Glomerular visceral epithelial cell (primary cell): ENCODE measurements around the gene CYP4F3.
A peak's percentile ranks its signal among the peaks of the same experiment; 100 is the strongest.
"Not testable (repeated sequence)": the region's sequence is repeated elsewhere in the genome, so short reads cannot be mapped to it uniquely, and the experiment has no call there.

Experiments used
- DNase-seq: peaks from one replicate; pipeline ENCODE4 v3.0.0-alpha.2; 2016; ENCODE audit errors: extremely low spot score

Gene CYP4F3, protein sequence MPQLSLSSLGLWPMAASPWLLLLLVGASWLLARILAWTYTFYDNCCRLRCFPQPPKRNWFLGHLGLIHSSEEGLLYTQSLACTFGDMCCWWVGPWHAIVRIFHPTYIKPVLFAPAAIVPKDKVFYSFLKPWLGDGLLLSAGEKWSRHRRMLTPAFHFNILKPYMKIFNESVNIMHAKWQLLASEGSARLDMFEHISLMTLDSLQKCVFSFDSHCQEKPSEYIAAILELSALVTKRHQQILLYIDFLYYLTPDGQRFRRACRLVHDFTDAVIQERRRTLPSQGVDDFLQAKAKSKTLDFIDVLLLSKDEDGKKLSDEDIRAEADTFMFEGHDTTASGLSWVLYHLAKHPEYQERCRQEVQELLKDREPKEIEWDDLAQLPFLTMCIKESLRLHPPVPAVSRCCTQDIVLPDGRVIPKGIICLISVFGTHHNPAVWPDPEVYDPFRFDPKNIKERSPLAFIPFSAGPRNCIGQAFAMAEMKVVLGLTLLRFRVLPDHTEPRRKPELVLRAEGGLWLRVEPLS

DNA sequence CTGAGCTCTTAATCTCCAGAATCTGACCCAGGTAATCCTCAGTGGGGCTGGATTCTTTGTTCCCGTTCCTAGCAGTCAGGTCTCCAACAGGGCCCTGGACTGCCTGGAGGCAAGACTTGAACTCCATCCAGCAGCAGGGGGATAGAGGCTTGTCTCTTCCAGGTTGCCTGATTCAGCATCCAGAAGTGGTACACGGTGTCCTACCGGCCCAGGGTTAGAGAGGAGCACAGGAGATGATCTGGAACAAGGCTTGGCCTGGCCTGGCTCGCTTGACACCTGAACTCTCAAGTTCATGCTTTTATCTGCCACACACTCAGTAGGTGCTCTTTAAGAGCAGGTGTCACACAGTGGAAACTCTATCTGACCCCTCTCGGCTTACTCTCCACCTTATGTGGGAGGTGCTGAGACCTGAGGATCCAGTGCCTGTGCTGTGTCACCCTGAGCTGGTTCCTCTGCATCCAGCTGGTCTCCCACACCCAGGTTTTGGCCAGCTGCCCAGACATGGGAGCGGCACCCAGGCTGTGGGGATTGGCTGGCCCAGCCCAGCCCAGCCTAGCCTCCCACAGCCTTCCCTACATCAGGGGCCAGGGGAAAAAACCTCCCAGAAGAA, at the start of gene CYP4F3:
Gene CYP4F3, plus strand, starts transcription at position 604 of the 610 bp plus-strand sequence. CDS start 519 bp downstream, outside the sequence.
- DNase-seq, result peak; percentile 42

DNA sequence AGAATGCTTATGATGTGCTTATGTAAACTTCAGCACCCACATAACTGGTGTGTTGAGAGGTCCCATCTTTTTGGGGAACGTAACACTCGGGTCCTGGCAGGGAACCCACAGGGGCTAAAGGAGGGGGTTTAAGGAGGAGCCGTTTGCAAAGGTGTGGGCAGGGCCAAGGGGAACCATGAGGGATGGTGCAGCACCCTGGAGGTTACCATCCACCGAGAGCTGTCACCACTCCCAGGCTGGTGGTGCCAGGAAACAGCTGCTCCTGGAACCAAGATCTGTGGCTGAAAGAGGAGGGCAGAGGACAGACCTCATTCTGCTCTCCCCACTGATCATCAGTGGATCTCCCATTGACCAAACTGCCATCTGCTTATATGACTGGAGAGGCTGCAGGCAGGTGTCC, 48.9 kb upstream of the CYP4F3 start:
- no peak for DNase-seq

DNA sequence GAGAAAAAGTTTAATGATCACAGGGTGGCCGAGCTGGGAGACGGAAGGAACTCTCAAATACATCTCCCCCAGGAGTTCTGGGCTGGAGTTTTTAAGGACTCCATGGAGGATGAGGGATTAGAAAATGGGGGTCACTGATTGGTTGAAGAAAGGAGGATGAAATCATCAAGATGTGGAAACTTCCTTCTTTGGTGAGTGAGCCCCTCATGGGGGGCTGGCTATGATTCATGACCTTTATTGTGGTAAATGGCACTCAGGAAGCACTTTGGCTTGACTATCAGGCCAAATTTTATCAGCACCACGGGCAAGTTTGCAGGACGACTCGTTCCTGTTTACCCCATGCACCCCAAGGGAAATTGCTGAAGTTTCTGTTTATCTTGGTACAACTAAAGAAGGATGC, 48.2 kb upstream of the CYP4F3 start:
- not testable (repeated sequence) for DNase-seq

DNA sequence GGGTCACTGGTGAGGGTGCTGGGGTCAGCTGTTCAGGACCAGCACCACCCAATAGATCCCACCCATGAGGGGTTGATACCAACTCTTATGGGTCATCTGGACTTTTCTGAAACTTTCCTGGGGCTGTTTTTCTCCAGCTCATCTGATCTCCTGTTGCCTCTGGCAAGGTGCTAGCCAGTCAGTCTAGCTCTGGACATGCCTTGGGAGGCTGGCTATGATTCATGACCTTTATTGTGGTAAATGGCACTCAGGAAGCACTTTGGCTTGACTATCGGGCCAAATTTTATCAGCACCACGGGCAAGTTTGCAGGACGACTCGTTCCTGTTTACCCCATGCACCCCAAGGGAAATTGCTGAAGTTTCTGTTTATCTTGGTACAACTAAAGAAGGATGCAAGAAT, 46.9 kb upstream of the CYP4F3 start:
- not testable (repeated sequence) for DNase-seq

DNA sequence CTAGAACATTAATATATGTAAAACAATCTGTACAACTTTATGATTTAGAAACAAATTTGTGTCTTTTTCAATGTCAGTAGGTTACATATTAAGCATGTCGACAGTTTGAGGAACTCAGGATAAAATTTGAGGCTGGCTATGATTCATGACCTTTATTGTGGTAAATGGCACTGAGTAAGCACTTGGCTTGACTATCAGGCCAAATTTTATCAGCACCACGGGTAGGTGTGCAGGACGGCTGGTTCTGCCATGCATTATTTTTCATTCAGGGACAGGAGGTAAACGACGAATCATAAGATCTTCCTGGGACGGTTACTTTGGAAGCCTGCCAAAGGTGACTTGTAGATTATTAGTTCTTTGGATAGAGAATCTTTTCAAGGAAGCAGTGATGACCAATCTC, 45.6 kb upstream of the CYP4F3 start:
- DNase-seq, result no peak

DNA sequence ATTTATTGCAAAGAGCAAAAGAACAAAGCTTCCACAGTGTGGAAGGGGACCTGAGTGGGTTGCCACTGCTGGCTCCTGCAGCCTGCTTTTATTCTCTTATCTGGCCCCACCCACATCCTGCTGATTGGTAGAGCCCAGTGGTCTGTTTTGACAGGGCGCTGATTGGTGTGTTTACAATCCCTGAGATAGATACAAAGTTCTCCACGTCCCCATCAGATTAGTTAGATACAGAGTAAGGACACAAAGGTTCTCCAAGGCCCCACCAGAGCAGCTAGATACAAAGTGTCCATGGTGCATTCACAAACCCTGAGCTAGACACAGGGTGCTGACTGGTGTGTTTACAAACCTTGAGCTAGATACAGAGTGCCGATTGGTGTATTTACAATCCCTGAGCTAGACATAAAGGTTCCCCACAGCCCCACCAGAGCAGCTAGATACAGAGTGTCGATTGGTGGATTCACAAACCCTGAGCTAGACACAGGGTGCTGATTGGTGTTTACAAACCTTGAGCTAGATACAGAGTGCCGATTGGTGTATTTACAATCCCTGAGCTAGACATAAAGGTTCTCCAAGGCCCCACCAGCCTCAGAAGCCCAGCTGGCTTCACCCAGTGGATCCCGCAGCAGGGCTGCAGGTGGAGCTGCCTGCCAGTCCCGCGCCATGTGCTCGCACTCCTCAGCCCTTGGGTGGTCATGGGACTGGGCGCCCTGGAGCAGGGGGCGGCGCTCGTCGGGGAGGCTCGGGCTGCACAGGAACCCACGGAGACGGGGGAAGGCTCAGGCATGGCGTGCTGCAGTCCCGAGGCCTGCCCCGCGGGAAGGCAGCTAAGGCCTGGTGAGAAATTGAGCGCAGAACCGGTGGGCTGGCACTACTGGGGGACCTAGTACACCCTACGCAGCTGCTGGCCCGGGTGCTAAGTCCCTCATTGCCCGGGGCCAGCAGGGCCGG, 32.4 kb upstream of the CYP4F3 start:
- DNase-seq, result not testable (repeated sequence)

DNA sequence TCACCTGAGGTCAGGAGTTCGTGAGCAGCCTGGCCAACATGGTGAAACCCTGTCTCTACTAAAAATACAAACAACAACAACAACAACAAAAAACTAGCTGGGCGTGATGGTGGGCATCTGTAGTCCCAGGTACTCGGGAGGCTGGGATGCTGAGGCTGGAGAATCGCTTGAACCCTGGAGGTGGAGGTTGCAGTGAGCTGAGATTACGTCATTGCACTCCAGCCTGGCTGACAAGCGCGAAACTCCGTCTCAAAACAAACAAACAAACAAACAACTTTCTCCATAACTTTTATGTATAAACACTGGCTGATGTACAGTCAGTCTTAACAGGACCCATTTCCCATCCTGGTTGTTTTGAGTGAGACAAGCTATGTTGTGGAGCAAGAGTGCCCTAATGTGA, 31.4 kb upstream of the CYP4F3 start:
- DNase-seq, result no peak

DNA sequence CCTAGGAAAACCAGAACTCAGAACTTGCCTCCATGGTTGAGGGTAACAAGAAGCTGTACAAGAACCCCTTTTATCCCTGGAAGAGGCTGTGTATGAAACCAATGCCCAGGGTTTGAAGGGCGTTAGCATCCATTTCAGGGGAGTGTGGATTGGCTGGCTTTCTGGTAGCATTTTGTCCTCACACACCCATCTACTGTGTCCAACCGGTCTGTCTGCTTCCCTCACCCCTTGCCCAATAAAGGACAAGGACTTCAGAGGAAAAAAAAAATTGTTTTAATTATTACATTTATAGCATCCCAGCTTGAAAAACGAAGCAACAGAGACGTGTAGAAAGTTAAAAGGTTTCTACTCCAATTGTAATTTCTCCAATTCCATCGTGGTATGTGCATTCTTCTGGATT, 28.4 kb upstream of the CYP4F3 start:
- DNase-seq, result no peak

DNA sequence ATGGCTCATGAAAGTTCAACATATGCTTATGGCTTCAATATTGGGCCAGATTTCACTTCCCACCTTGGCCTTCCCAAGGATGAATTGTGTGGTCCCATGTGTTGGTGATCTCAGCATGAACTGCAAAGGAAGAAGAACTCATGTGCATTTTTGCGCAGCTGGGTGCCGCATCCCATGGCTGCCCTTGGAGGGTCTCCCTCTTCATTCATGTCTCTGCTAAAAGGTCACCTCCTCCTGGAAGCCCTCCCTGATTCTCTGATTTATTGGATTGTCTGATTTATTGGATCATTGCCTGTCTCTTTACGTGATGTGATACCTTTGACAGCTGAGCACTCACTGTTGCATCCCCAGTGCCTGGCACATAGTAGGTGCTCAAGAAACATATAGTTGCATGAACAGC, 27.4 kb upstream of the CYP4F3 start:
- DNase-seq, result no peak

DNA sequence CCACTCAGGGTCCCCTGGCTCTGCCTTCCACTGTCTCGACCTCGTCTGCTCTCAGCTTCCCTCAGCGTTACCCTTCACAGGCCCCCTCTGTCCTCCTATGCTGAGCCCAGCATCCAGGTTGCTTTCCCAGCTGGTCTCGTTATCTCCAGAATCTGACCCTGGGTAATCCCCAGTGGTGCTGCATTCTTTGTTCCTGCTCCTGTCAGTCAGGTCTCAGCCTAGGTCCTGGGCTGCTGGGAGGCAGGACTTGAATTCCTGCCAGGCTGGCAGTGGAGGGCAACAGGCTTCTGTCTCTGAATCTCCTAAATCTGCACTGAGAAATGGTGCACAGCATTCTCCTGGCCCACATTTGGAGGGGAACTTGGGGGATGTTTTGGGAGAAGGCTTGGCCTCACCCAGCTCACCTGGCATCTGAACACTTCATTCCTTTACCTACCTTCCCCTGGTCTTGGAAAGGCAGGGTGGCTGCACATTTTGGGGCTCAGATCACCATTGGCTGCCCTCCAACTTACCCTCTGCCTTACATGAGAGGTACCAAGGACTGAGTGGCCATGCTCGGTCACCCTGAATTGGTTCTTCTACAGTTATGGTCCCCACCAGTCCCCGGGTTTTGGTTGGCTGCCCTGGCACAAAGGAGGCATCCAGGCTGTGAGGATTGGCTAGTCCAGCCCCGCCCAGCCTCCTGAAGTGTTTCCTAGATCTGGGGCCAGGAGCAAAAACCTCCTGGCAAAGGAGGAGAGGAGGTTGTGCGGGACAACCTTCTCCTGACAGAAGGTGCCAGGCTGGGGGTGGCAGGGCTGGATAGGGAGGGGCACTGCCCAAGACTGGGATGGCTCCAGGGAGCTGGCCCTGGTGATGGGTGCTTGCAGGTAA, 26.0 kb upstream of the CYP4F3 start, which contains the start of gene CYP4F8:
Gene CYP4F8, plus strand, starts transcription at position 712 of the 873 bp plus-strand sequence. CDS start 399 bp downstream, outside the sequence.
- no peak for DNase-seq

DNA sequence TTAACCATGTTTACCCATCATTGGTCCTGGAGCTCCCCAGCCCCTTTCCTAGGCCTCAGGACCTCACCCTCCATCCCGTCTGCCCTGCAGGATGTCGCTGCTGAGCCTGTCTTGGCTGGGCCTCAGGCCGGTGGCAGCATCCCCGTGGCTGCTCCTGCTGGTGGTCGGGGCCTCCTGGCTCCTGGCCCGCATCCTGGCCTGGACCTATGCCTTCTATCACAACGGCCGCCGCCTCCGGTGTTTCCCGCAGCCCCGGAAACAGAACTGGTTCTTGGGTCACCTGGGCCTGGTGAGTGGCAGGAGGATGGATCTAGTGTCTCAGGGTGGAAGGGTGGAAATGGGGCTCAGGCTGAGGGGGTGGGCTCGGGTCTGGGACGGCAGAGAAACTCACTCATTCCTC, 25.2 kb upstream of the CYP4F3 start:
- DNase-seq, result no peak

DNA sequence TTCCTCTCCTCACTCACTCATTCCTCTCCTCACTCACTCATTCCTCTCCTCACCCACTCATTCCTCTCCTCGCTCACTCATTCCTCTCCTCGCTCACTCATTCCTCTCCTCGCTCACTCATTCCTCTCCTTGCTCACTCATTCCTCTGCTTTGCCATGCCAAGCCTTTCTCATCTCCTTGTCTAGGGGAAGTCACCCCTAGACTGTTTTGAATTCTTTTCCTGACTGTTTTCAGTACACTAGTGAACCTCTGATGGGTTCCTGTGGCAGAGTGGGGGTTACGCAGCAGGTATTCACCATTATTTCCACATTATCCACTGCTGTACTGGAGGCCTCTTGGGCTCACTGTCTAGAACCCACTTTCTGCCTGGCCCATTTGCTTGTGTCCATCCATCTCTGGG, 24.5 kb upstream of the CYP4F3 start:
- DNase-seq, result no peak

DNA sequence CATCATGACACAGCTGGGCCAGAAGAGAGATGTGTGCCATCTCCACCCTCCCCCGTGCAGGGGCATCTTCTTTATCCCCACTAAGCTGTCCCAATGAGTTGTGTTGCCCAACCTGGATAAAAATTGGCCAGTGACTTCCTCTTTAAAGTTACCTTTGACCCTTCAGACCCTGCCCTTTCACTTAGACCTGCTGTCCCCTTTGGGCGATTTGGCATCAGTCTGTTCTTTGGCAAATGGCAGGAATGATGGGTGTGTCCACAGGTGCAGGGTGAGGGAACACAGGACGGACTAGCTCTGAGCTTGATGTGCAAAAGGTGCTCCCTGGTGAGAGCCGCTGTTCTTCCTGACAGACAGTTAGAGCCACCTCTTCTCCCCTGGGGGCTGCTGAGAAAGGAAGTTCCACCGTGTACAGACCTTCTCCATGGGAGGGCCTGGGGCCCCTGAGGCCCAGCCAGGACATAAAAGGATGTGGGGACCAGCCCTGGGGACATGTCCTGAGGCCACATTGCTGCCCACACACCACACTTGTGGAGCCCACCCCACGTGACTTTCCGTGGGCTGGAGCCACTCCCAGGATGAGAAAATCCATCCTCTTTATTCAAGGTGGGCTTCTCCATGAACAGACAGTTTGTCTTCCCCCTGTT, 23.9 kb upstream of the CYP4F3 start:
- no peak for DNase-seq

DNA sequence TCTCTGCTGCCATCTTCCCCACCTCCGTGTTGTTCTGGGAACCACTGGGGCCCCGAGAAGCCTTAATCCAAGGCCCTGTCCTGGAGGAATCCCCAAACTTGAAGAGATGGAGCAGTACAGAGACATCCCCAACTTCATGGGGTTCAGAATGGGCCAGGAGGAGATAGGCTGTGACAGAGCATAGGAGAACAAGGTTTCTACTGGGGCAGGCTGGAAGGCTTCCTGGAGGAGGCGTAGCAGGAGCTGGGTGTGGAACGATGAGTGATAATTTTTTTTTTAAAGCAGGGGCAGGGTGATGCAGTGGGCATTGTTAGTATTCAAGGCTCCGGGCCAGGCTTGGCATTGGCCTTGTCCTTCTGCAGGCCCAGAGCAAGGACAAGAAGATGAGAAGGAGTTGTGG, 22.4 kb upstream of the CYP4F3 start:
- no peak for DNase-seq

DNA sequence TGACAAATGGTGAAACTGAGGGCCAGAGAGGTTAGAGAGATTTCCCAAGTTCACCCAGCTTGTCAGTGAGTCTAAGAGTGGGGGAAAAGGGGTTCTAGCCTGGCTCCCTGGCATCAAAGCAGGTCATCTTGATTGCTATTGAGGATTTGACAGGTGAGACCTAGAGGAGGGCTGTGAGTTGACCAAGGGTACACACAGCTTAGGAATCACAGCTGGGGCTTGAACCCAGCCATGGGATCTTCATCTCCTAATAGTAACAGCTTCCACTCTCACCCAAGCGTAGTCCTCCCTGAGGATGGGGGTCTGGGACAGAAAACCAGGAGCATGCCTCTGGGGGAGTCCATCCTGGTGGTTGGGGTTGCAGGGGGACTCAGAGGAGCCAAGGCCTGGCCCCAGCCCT, 18.9 kb upstream of the CYP4F3 start:
- no peak for DNase-seq

DNA sequence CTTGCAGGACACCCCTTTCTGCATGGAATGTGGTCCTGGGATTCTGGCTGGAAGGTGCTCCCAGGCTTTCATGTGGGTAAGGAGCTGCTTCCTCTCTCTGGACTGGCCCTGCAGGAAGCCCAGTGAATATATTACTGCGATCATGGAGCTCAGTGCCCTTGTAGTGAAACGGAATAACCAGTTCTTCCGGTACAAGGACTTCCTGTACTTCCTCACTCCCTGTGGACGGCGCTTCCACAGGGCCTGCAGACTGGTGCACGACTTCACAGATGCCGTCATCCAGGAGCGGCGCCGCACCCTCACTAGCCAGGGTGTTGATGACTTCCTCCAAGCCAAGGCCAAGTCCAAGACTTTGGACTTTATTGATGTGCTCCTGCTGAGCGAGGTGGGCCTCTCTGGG, 17.7 kb upstream of the CYP4F3 start:
- DNase-seq, result no peak

DNA sequence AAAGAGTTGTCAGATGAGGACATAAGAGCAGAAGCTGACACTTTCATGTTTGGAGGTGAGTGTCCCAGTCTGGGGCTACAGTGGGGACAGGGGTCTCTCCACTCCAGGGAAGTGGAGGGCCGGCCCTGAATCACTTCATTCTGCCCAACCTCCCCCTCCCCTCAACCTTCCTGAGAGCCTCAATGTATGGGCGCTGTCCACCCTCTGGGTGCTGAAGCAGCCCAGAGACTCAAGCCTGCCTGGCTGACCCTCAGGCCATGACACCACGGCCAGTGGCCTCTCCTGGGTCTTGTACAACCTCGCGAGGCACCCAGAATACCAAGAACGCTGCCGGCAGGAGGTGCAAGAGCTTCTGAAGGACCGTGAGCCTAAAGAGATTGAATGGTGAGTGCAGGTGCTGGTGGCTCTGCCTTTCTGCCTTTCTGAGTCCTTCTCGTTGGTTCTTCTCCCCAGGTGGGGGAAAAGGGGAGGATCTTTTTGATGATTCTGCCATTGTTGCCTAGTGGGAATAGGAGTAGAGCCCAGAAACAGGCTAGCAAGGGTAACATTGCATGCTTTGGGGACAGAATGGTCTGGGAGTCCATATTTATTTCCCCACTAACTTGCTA, 16.9 kb upstream of the CYP4F3 start:
- DNase-seq, result no peak

DNA sequence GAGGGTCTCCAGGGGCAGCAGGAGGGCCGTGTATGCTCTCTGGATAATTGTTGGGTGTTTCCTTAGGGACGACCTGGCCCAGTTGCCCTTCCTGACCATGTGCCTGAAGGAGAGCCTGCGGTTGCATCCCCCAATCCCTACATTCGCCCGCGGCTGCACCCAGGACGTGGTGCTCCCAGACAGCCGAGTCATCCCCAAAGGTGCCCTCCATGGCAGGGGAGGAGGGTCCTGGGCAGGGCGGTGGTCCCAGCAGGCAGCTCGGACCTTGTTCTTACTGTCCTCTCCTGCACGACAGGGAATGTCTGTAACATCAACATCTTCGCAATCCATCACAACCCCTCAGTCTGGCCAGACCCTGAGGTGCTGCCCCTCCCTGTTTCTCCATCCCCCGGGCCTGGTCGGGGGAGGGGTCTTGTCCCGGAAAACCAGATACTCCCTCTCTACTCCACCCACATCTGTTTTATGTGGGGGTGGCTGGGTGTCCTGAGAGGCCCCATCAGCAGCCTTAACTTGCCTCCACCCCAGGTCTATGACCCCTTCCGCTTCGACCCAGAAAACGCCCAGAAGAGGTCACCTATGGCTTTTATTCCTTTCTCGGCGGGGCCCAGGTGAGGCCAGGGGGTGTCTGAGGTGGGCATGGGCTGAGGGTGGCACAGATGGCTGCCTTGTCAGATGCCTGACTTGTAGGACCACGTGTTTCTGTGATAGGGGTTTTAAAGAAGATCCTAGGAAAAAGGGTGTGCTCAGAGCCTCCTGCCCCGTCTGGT, 12.3 kb upstream of the CYP4F3 start:
- no peak for DNase-seq
